HG02588 (cell line): ENCODE measurements around the gene NOX4.

ENCODE experiments used
- ATAC-seq: cut with Tn5 transposase; IDR thresholded peaks from one replicate; pipeline ENCODE4 v1.9.1; 2021; ENCODE audit warnings: mild to moderate bottlenecking, moderate library complexity; ENCODE audit not compliant: unreplicated experiment

The NOX4 gene

GRCh38 chr11:89490981-89491690 is at the start of gene NOX4:
Gene NOX4 (minus strand): TSS chr11:89491375. CDS start chr11:89491246, 129 bp downstream.
- no peak for ATAC-seq

- no peak for ATAC-seq
Observed at GRCh38 chr11:89540826-89541225, 49.7 kb upstream of the NOX4 start.

GRCh38 chr11:89537936-89538335 is 46.8 kb upstream of the NOX4 start:
- ATAC-seq = no peak

GRCh38 chr11:89536926-89537325 is 45.8 kb upstream of the NOX4 start:
- no peak for ATAC-seq

- ATAC-seq = no peak
Observed at GRCh38 chr11:89535221-89535620, 44.0 kb upstream of the NOX4 start.

GRCh38 chr11:89529626-89530380 is 38.6 kb upstream of the NOX4 start:
- ATAC-seq = no peak

- ATAC-seq = no peak
Observed at GRCh38 chr11:89521792-89522191, 30.6 kb upstream of the NOX4 start.

GRCh38 chr11:89521294-89521693 is 30.1 kb upstream of the NOX4 start:
- ATAC-seq = no peak

- no peak for ATAC-seq
Observed at GRCh38 chr11:89516496-89516895, 25.3 kb upstream of the NOX4 start.

GRCh38 chr11:89508544-89508943 is 17.4 kb upstream of the NOX4 start:
- ATAC-seq = no peak

- ATAC-seq = no peak
Observed at GRCh38 chr11:89504270-89504669, 13.1 kb upstream of the NOX4 start.

- no peak for ATAC-seq
Observed at GRCh38 chr11:89503422-89503821, 12.2 kb upstream of the NOX4 start.

- ATAC-seq = no peak
Observed at GRCh38 chr11:89502301-89502700, 11.1 kb upstream of the NOX4 start.

- no peak for ATAC-seq
Observed at GRCh38 chr11:89500336-89500735, 9.2 kb upstream of the NOX4 start.

- ATAC-seq = no peak
Observed at GRCh38 chr11:89498845-89499448, 7.8 kb upstream of the NOX4 start.

- no peak for ATAC-seq
Observed at GRCh38 chr11:89495951-89496350, 4.8 kb upstream of the NOX4 start.

- no peak for ATAC-seq
Observed at GRCh38 chr11:89493431-89493830, 2.3 kb upstream of the NOX4 start.

- no peak for ATAC-seq
Observed at GRCh38 chr11:89490602-89490980, 584 bp downstream of the NOX4 start.

- ATAC-seq = no peak
Observed at GRCh38 chr11:89489930-89490329, 1.2 kb downstream of the NOX4 start.

GRCh38 chr11:89487016-89487415 is 4.2 kb downstream of the NOX4 start:
- no peak for ATAC-seq

GRCh38 chr11:89484896-89485295 is 6.3 kb downstream of the NOX4 start:
- no peak for ATAC-seq

- no peak for ATAC-seq
Observed at GRCh38 chr11:89477175-89477574, 14.0 kb downstream of the NOX4 start.
